H9 (cell line): ENCODE results near the gene ZNF765. TPM values are rescaled to one million over a fixed set of nuclear protein-coding genes. Genes with fewer than 3 reads are reported as not detected.
"Not testable (repeated sequence)": the region's sequence is repeated elsewhere in the genome, so short reads cannot be mapped to it uniquely, and the experiment has no call there.

Source experiments
- DNase-seq: peaks from one replicate; pipeline ENCODE4 v3.0.0-alpha.2; 2017
- H2AFZ ChIP-seq: one replicate; pipeline ENCODE4 v1.6.1; 2013; ENCODE audit warnings: mild to moderate bottlenecking, low read length, control low read depth, moderate library complexity
- H2AK5ac ChIP-seq: 2 replicates; pipeline ENCODE4 v1.6.1; 2013; ENCODE audit warnings: low read length, control low read depth, mixed read lengths; ENCODE audit not compliant: insufficient read length
- H2BK120ac ChIP-seq: one replicate; pipeline ENCODE4 v1.6.1; 2013; ENCODE audit warnings: low read depth, mild to moderate bottlenecking, low read length, control low read depth, inconsistent platforms; ENCODE audit not compliant: poor library complexity, severe bottlenecking
- H2BK12ac ChIP-seq: 2 replicates; pipeline ENCODE4 v1.6.1; 2013; ENCODE audit warnings: low read length, control low read depth, mixed read lengths, low read depth; ENCODE audit not compliant: insufficient read length
- H2BK15ac ChIP-seq: 2 replicates; pipeline ENCODE4 v1.6.1; 2013; ENCODE audit warnings: low read depth, low read length, control low read depth
- H2BK20ac ChIP-seq: one replicate; pipeline ENCODE4 v1.6.1; 2013; ENCODE audit warnings: low read depth, mild to moderate bottlenecking, low read length, control low read depth, inconsistent platforms; ENCODE audit not compliant: poor library complexity, severe bottlenecking
- H2BK5ac ChIP-seq: 2 replicates; pipeline ENCODE4 v1.6.1; 2013; ENCODE audit warnings: low read length, control low read depth, mixed read lengths; ENCODE audit not compliant: insufficient read length
- H3K14ac ChIP-seq: 2 replicates; pipeline ENCODE4 v1.6.1; 2013; ENCODE audit warnings: low read length, control low read depth; ENCODE audit not compliant: insufficient read depth
- H3K18ac ChIP-seq: 2 replicates; pipeline ENCODE4 v1.6.1; 2013; ENCODE audit warnings: low read depth, mild to moderate bottlenecking, mixed read lengths, low read length, control low read depth; ENCODE audit not compliant: insufficient read length
- H3K23ac ChIP-seq: 2 replicates; pipeline ENCODE4 v1.6.1; 2013; ENCODE audit warnings: low read length, control low read depth, mixed read lengths, low read depth; ENCODE audit not compliant: insufficient read length
- H3K23me2 ChIP-seq: 2 replicates; pipeline ENCODE4 v1.6.1; 2013; ENCODE audit warnings: low read depth, mild to moderate bottlenecking, mixed read lengths, low read length, control low read depth; ENCODE audit not compliant: insufficient read length, poor library complexity, severe bottlenecking
- H3K27ac ChIP-seq: 2 replicates; pipeline ENCODE4 v1.5.1; 2013; ENCODE audit warnings: low read length, control low read depth, mixed read lengths, low read depth; ENCODE audit not compliant: insufficient read length
- H3K27me3 ChIP-seq: 2 replicates; pipeline ENCODE4 v1.6.1; 2013; ENCODE audit warnings: low read length, control low read depth, inconsistent platforms; ENCODE audit not compliant: insufficient read depth
- H3K4ac ChIP-seq: 2 replicates; pipeline ENCODE4 v1.6.1; 2013; ENCODE audit warnings: low read depth, mild to moderate bottlenecking, control low read depth, inconsistent platforms, low read length, moderate library complexity
- H3K4me1 ChIP-seq: 2 replicates; pipeline ENCODE4 v1.6.1; 2013; ENCODE audit warnings: low read length, control low read depth, inconsistent platforms; ENCODE audit not compliant: insufficient read depth
- H3K4me2 ChIP-seq: 2 replicates; pipeline ENCODE4 v1.6.1; 2013; ENCODE audit warnings: low read length, control low read depth, mixed read lengths; ENCODE audit not compliant: insufficient read length, insufficient read depth
- H3K56ac ChIP-seq: 2 replicates; pipeline ENCODE4 v1.6.1; 2013; ENCODE audit warnings: low read depth, mild to moderate bottlenecking, mixed read lengths, low read length, control low read depth; ENCODE audit not compliant: insufficient read length
- H3K79me1 ChIP-seq: 2 replicates; pipeline ENCODE4 v1.6.1; 2013; ENCODE audit warnings: low read depth, mild to moderate bottlenecking, moderate library complexity, low read length, control low read depth, inconsistent platforms; ENCODE audit not compliant: insufficient read depth, poor library complexity, severe bottlenecking
- H3K79me2 ChIP-seq: 2 replicates; pipeline ENCODE4 v1.6.1; 2013; ENCODE audit warnings: low read length, control low read depth, inconsistent platforms; ENCODE audit not compliant: insufficient read depth
- H3K9ac ChIP-seq: 2 replicates; pipeline ENCODE4 v1.6.1; 2013; ENCODE audit warnings: low read length, control low read depth, mixed read lengths; ENCODE audit not compliant: insufficient read length; ENCODE audit errors: extremely low read depth
- H3K9me3 ChIP-seq: one replicate; pipeline ENCODE4 v1.6.1; 2013; ENCODE audit warnings: low read depth, low read length, inconsistent platforms; ENCODE audit not compliant: control insufficient read depth
- H3T11ph ChIP-seq: one replicate; pipeline ENCODE4 v1.6.1; 2013; ENCODE audit warnings: mild to moderate bottlenecking, low read length, control low read depth, inconsistent platforms
- H4K20me1 ChIP-seq: one replicate; pipeline ENCODE4 v1.6.1; 2013; ENCODE audit not compliant: control insufficient read depth, insufficient read length, insufficient read depth
- H4K5ac ChIP-seq: 2 replicates; pipeline ENCODE4 v1.6.1; 2013; ENCODE audit warnings: low read depth, mild to moderate bottlenecking, mixed read lengths, low read length, control low read depth; ENCODE audit not compliant: insufficient read length
- H4K8ac ChIP-seq: replicated peaks from 2 replicates; pipeline ENCODE4 v1.6.1; 2013; ENCODE audit warnings: low read length, control low read depth, mixed read lengths, low read depth; ENCODE audit not compliant: insufficient read length
- H4K91ac ChIP-seq: 2 replicates; pipeline ENCODE4 v1.6.1; 2013; ENCODE audit warnings: low read depth, mild to moderate bottlenecking, moderate library complexity, mixed read lengths, low read length, control low read depth; ENCODE audit not compliant: insufficient read length
- H3K27ac Mint-ChIP-seq, 3 experiments: 2 replicates in 2 of 3; 3 replicates in 1 of 3; pipeline ENCODE4 v1.8.0; 2020 to 2021; ENCODE audit warnings: mixed read lengths in 3 of 3, mild to moderate bottlenecking in 1 of 3, moderate library complexity in 1 of 3
- H3K27me3 Mint-ChIP-seq: 2 replicates; pipeline ENCODE4 v1.8.0; 2021; ENCODE audit warnings: low read depth, mild to moderate bottlenecking, moderate library complexity, mixed read lengths
- H3K36me3 Mint-ChIP-seq, 3 experiments: 2 replicates in 2 of 3; 3 replicates in 1 of 3; pipeline ENCODE4 v1.8.0; 2020 to 2021; ENCODE audit warnings: low read depth in 3 of 3, mixed read lengths in 3 of 3; ENCODE audit not compliant: insufficient read depth in 1 of 3
- H3K4me1 Mint-ChIP-seq, 2 experiments: 2 replicates each; pipeline ENCODE4 v1.8.0; 2020; ENCODE audit warnings: mixed read lengths in 2 of 2
- H3K4me3 Mint-ChIP-seq, 2 experiments: 2 replicates in 1 of 2; 3 replicates in 1 of 2; pipeline ENCODE4 v1.8.0; 2020 to 2021; ENCODE audit warnings: mild to moderate bottlenecking in 2 of 2, mixed read lengths in 2 of 2, moderate library complexity in 1 of 2
- H3K9me3 Mint-ChIP-seq, 2 experiments: 2 replicates in 1 of 2; 3 replicates in 1 of 2; pipeline ENCODE4 v1.8.0; 2020; ENCODE audit warnings: mild to moderate bottlenecking in 2 of 2, mixed read lengths in 2 of 2, moderate library complexity in 1 of 2
- CTCF ChIP-seq: fragments of 200-600 bp; sonication (generic); conservative IDR thresholded peaks from 3 replicates; pipeline ENCODE4 v1.8.0; 2021; ENCODE audit warnings: antibody characterized with exemption, mild to moderate bottlenecking
- WGBS: extraction: QIAGEN DNeasy Blood & Tissue Kit; methylation state at CpG from one replicate; pipeline ENCODE4 v1.1.7; 2013; ENCODE audit warnings: missing lambda C conversion rate, low lambda C conversion rate, mixed read lengths; ENCODE audit not compliant: insufficient read length; ENCODE audit errors: extremely low coverage; 5-methylcytosine and 5-hydroxymethylcytosine counted together
- total RNA-seq: library from RNA; stranded (reverse); gene quantifications from 2 replicates; pipeline ENCODE4 v1.2.1, GENCODE V29; 2021

The ZNF765 gene
- total RNA-seq, 1 experiment from 2014 or later = 20.4 TPM

- no peaks in the 10 kb centered on the region for H3K79me2 ChIP-seq
These were observed 60.9 kb downstream of the ZNF765 start for GRCh38 chr19:53455828-53456227.

DNA sequence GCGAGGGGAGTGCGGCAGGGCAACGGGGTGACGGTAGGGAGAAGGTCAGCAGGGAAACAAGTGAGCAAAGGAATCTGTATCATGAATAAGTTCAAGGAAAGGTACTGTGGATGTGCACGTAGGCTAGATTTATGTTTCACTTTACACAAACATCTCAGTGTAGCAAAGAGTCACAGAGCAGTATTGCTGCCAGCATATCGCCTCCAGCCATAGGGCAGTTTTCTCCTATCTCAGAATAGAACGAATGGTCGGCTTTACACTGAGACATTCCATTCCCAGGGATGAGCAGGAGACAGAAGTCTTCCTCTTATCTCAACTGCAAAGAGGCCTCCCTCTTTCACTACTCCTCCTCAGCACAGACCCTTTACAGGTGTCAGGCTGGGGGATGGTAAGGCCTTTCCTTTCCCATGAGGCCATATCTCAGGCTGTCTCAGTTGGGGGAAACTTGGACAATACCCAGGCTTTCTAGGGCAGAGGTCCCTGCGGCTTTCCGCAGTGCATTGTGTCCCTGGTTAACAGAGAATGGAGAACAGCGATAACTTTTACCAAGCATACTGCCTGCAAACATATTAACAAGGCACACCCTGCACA lies 65.3 kb downstream of the ZNF765 start:
- H3K36me3 Mint-ChIP-seq = peaks cover 37 to 40% (median 38%) of the 10 kb centered on the region in 3 experiments
- H3K23me2 ChIP-seq, H2AFZ ChIP-seq, H4K91ac ChIP-seq, H3K27me3 Mint-ChIP-seq, H3K79me1 ChIP-seq, H3K4ac ChIP-seq, H4K20me1 ChIP-seq, H3K14ac ChIP-seq, H4K8ac ChIP-seq, H2BK15ac ChIP-seq, H3K18ac ChIP-seq, H3K9ac ChIP-seq, H3K4me3 Mint-ChIP-seq, DNase-seq, H3K27me3 ChIP-seq, H2BK12ac ChIP-seq, H3K23ac ChIP-seq, H2BK120ac ChIP-seq, H4K5ac ChIP-seq, H3K79me2 ChIP-seq, H3K4me1 ChIP-seq, H2AK5ac ChIP-seq, H2BK5ac ChIP-seq, H3K56ac ChIP-seq, H3K27ac ChIP-seq, H3T11ph ChIP-seq, H3K4me2 ChIP-seq, H2BK20ac ChIP-seq: not testable (repeated sequence)
- H3K4me1 Mint-ChIP-seq = peaks cover 31 to 32% of the 10 kb centered on the region in 2 experiments
- H3K9me3 Mint-ChIP-seq = peaks cover 41% of the 10 kb centered on the region in 2 experiments
- H3K9me3 ChIP-seq = peaks cover 23% of the 10 kb centered on the region
- H3K27ac Mint-ChIP-seq = peak overlapping the region; percentile 19 to 71 (median 25); a peak in 4 of 7 replicates
- no CpG with 5 or more reads among the region's 11 CpGs for WGBS

More at GRCh38 chr19:53455828-53456227, 60.9 kb downstream of the ZNF765 start:
- no peak overlapping the region for H3K4ac ChIP-seq
- H3K56ac ChIP-seq = no peak overlapping the region
- H3K9me3 Mint-ChIP-seq = peaks cover 55 to 70% of the 10 kb centered on the region in 2 experiments
- no peaks in the 10 kb centered on the region for H3K79me1 ChIP-seq
- peaks cover 34% of the 10 kb centered on the region for H3K9me3 ChIP-seq
- peaks cover 11 to 15% of the 10 kb centered on the region in 2 experiments for H3K4me1 Mint-ChIP-seq
- H3T11ph ChIP-seq = no peak overlapping the region
- no peak overlapping the region for H3K18ac ChIP-seq
- H3K14ac ChIP-seq = no peak overlapping the region
- TF ChIP-seq CTCF = no peak
- H3K4me3 Mint-ChIP-seq = no peak overlapping the region
- H3K27me3 Mint-ChIP-seq = no peaks in the 10 kb centered on the region
- no peak overlapping the region for H4K8ac ChIP-seq
- WGBS = no CpG with 5 or more reads among the region's 9 CpGs
- no peak overlapping the region for H3K23ac ChIP-seq
- no peak overlapping the region for H2BK12ac ChIP-seq
- no peak overlapping the region for H2AK5ac ChIP-seq
- H2BK15ac ChIP-seq = no peak overlapping the region
- H4K91ac ChIP-seq = no peak overlapping the region
- no peaks in the 10 kb centered on the region for H3K27me3 ChIP-seq
- no peak overlapping the region for H2AFZ ChIP-seq
- H3K27ac ChIP-seq = no peak overlapping the region
- no peak overlapping the region for H2BK5ac ChIP-seq
- no peak overlapping the region for H3K27ac Mint-ChIP-seq
- no peaks in the 10 kb centered on the region for H3K23me2 ChIP-seq
- no peak overlapping the region for H2BK120ac ChIP-seq
- no peak overlapping the region for H2BK20ac ChIP-seq
- no peak overlapping the region for H3K4me2 ChIP-seq
- no peak overlapping the region for H3K9ac ChIP-seq
- no peak overlapping the region for H4K5ac ChIP-seq
- no peaks in the 10 kb centered on the region for H4K20me1 ChIP-seq
- H3K4me1 ChIP-seq = no peaks in the 10 kb centered on the region
- DNase-seq = no peak
- H3K36me3 Mint-ChIP-seq = peaks cover 76 to 83% (median 78%) of the 10 kb centered on the region in 3 experiments
